DND-41 (cell line): Measurements from ENCODE around the gene PPIL1.

Source experiments
- ATAC-seq: fragments of 200-7000 bp; cut with Tn5 transposase; 3 replicates; pipeline ENCODE4 v1.9.1; 2021; ENCODE audit warnings: low read depth; ENCODE audit not compliant: insufficient read depth
- DNase-seq: peaks from one replicate; pipeline ENCODE4 v3.0.0-alpha.2; 2020
- H2AFZ ChIP-seq: 2 replicates; pipeline ENCODE4 v1.6.0; 2012; ENCODE audit warnings: low read depth, low read length
- H3K27ac ChIP-seq: 2 replicates; pipeline ENCODE4 v1.5.1; 2012; ENCODE audit warnings: low read length, inconsistent platforms
- H3K27me3 ChIP-seq: fragments of 200-600 bp; sonication (generic); 2 replicates; pipeline ENCODE4 v1.6.0; 2012; ENCODE audit warnings: low read length, mild to moderate bottlenecking, inconsistent platforms; ENCODE audit not compliant: insufficient read depth, poor library complexity
- H3K36me3 ChIP-seq: 2 replicates; pipeline ENCODE4 v1.5.1; 2012; ENCODE audit warnings: low read length, inconsistent platforms; ENCODE audit not compliant: insufficient read depth
- H3K4me1 ChIP-seq: 2 replicates; pipeline ENCODE4 v1.5.1; 2012; ENCODE audit warnings: mild to moderate bottlenecking, low read length; ENCODE audit not compliant: insufficient read depth
- H3K4me2 ChIP-seq: 2 replicates; pipeline ENCODE4 v1.6.0; 2012; ENCODE audit warnings: mild to moderate bottlenecking, moderate library complexity, low read length, inconsistent platforms; ENCODE audit not compliant: insufficient read depth
- H3K4me3 ChIP-seq, 2 experiments: fragments of 200-600 bp in 1 of 2; shearing (Covaris generic) in 1 of 2; 2 replicates each; pipeline ENCODE4 v1.5.1; 2012 to 2016; ENCODE audit warnings: inconsistent platforms in 2 of 2, low read length in 2 of 2, mild to moderate bottlenecking in 2 of 2, low read depth in 1 of 2, moderate library complexity in 1 of 2
- H3K79me2 ChIP-seq: 2 replicates; pipeline ENCODE4 v1.6.0; 2012; ENCODE audit warnings: low read length, inconsistent platforms; ENCODE audit not compliant: insufficient read depth
- H3K9ac ChIP-seq: 2 replicates; pipeline ENCODE4 v1.6.0; 2012; ENCODE audit warnings: low read depth, mild to moderate bottlenecking, inconsistent platforms, low read length, moderate library complexity
- H3K9me3 ChIP-seq: 2 replicates; pipeline ENCODE4 v1.5.1; 2012; ENCODE audit warnings: low read length, moderate library complexity, mild to moderate bottlenecking, inconsistent platforms; ENCODE audit not compliant: insufficient read depth, severe bottlenecking
- H4K20me1 ChIP-seq: 2 replicates; pipeline ENCODE4 v1.6.0; 2012; ENCODE audit warnings: low read length; ENCODE audit not compliant: insufficient read depth
- CTCF ChIP-seq: IDR thresholded peaks from 2 replicates; pipeline ENCODE4 v1.5.1; 2012; ENCODE audit warnings: borderline replicate concordance, low read length, moderate library complexity, mild to moderate bottlenecking; ENCODE audit not compliant: poor library complexity, severe bottlenecking; ENCODE audit errors: extremely low read depth
- EZH2 ChIP-seq: IDR thresholded peaks from 3 replicates; pipeline ENCODE4 v1.6.1; 2012; ENCODE audit warnings: borderline replicate concordance, low read depth, mild to moderate bottlenecking, moderate library complexity, low read length, inconsistent platforms; ENCODE audit not compliant: severe bottlenecking

The PPIL1 gene

GRCh38 chr6:36822506-36823269, 51.9 kb downstream of the PPIL1 start:
- ATAC-seq, result no peak
- Histone ChIP-seq H3K9me3 (no peaks in the 10 kb centered on the region), H3K4me1 (no peaks in the 10 kb centered on the region), H3K27ac (no peak overlapping the region), H2AFZ (no peak overlapping the region), H3K27me3 (no peaks in the 10 kb centered on the region), H3K4me2 (no peak overlapping the region), H3K4me3 (no peak overlapping the region), H3K9ac (no peak overlapping the region), H4K20me1 (no peaks in the 10 kb centered on the region), H3K36me3 (no peaks in the 10 kb centered on the region), H3K79me2 (no peaks in the 10 kb centered on the region)
- TF ChIP-seq CTCF, result no peak
- no peak for TF ChIP-seq EZH2
- no peak for DNase-seq

GRCh38 chr6:36821581-36822335, 52.8 kb downstream of the PPIL1 start:
- H3K9ac ChIP-seq, result no peak overlapping the region
- TF ChIP-seq CTCF, result no peak
- no peak for ATAC-seq

GRCh38 chr6:36820700-36821580, 53.7 kb downstream of the PPIL1 start:
- ATAC-seq (no peak), DNase-seq (no peak)
- H2AFZ ChIP-seq, result no peak overlapping the region
- no peak overlapping the region for H3K9ac ChIP-seq
- H3K4me1 ChIP-seq, result no peaks in the 10 kb centered on the region
- no peak overlapping the region for H3K27ac ChIP-seq
- no peaks in the 10 kb centered on the region for H3K27me3 ChIP-seq
- H3K36me3 ChIP-seq, result no peaks in the 10 kb centered on the region
- TF ChIP-seq CTCF, result no peak
- no peak for TF ChIP-seq EZH2
- H3K79me2 ChIP-seq, result no peaks in the 10 kb centered on the region
- no peaks in the 10 kb centered on the region for H4K20me1 ChIP-seq
- H3K4me3 ChIP-seq, result no peak overlapping the region
- no peaks in the 10 kb centered on the region for H3K9me3 ChIP-seq
- H3K4me2 ChIP-seq, result no peak overlapping the region

More at GRCh38 chr6:36821581-36822335, 52.8 kb downstream of the PPIL1 start:
- no peaks in the 10 kb centered on the region for H3K79me2 ChIP-seq
- H3K9me3 ChIP-seq, result no peaks in the 10 kb centered on the region
- H3K27ac ChIP-seq, result no peak overlapping the region
- no peaks in the 10 kb centered on the region for H3K4me1 ChIP-seq
- no peaks in the 10 kb centered on the region for H3K27me3 ChIP-seq
- no peak overlapping the region for H2AFZ ChIP-seq
- no peak for DNase-seq
- no peaks in the 10 kb centered on the region for H3K36me3 ChIP-seq
- no peak overlapping the region for H3K4me3 ChIP-seq
- no peaks in the 10 kb centered on the region for H4K20me1 ChIP-seq
- no peak overlapping the region for H3K4me2 ChIP-seq
